Small intestine (tissue), 7 donors: ENCODE data around the gene GUCA1A. TPM values are rescaled to one million over a fixed set of nuclear protein-coding genes. Genes with fewer than 3 reads are reported as not detected.
"Not testable (repeated sequence)": the region's sequence is repeated elsewhere in the genome, so short reads cannot be mapped to it uniquely, and the experiment has no call there.

Experiments used
- DNase-seq, 2 donors: peaks; one replicate each; pipeline versions ENCODE4 v3.0.0 to v3.0.0-alpha.2; 2013
- FAIRE-seq: peaks from 2 replicates; lab custom pipeline; 2012; peaks lifted over from hg19 to GRCh38; lab: Jason Lieb, UNC
- H3K27ac ChIP-seq, 3 donors: one replicate each; pipeline ENCODE4 v1.5.1; 2013; ENCODE audit warnings: low read length in 2 of 3, mild to moderate bottlenecking in 2 of 3, control low read depth in 1 of 3, inconsistent platforms in 1 of 3, low read depth in 1 of 3, moderate library complexity in 1 of 3
- H3K27me3 ChIP-seq, 3 donors: one replicate each; pipeline ENCODE4 v1.6.1; 2013; ENCODE audit warnings: low read length in 3 of 3, inconsistent platforms in 1 of 3; ENCODE audit not compliant: control insufficient read depth in 3 of 3, insufficient read depth in 3 of 3
- H3K36me3 ChIP-seq, 3 donors: one replicate each; pipeline ENCODE4 v1.6.1; 2013; ENCODE audit warnings: low read length in 3 of 3, inconsistent platforms in 1 of 3, low read depth in 1 of 3, mild to moderate bottlenecking in 1 of 3, moderate library complexity in 1 of 3; ENCODE audit not compliant: control insufficient read depth in 3 of 3, insufficient read depth in 2 of 3
- H3K4me1 ChIP-seq, 3 donors: one replicate each; pipeline ENCODE4 v1.6.1; 2013; ENCODE audit warnings: low read length in 2 of 3, inconsistent platforms in 1 of 3, low read depth in 1 of 3, mild to moderate bottlenecking in 1 of 3, moderate library complexity in 1 of 3; ENCODE audit not compliant: control insufficient read depth in 3 of 3, insufficient read depth in 2 of 3
- H3K4me3 ChIP-seq, 3 donors: one replicate each; pipeline ENCODE4 v1.5.1; 2013; ENCODE audit warnings: low read length in 3 of 3, control low read depth in 1 of 3, inconsistent platforms in 1 of 3, low read depth in 1 of 3, mild to moderate bottlenecking in 1 of 3, moderate library complexity in 1 of 3
- H3K9me3 ChIP-seq, 2 donors: one replicate each; pipeline ENCODE4 v1.6.1; 2013; ENCODE audit warnings: low read depth in 1 of 2, low read length in 1 of 2; ENCODE audit not compliant: control insufficient read depth in 2 of 2, insufficient read depth in 1 of 2
- WGBS, 3 donors: extraction: QIAGEN DNeasy Blood & Tissue Kit; methylation state at CpG; one replicate each; pipeline ENCODE4 v1.1.7; 2013; 5-methylcytosine and 5-hydroxymethylcytosine counted together
- polyA plus RNA-seq, 4 donors: library from polyadenylated mRNA; stranded (reverse) in 3 of 4; unstranded in 1 of 4; fragments of 200-250 nt in 3 of 4; fragments of 120-200 nt in 1 of 4; gene quantifications; one replicate each; pipeline versions ENCODE4 v1.2.1 to v1.2.3, GENCODE V29; 2013
- donor health status: healthy with polysubstance abuse.
- donor health status: control.
- donor health status: control.
- donor health status: Bipolar disorder and iron deficiency.
- donor health status: healthy.

Gene GUCA1A
- polyA plus RNA-seq, 4 donors: 0.37 to 0.69 TPM; not detected in 2

GRCh38 chr6:42169780-42170179 lies 3.4 kb upstream of the GUCA1A start:
- WGBS, 3 donors: 50 to 86% (median 78%) methylated on average over 2 of the region's 2 CpGs
- not testable (repeated sequence) for FAIRE-seq

GRCh38 chr6:42171813-42172581 lies 1.2 kb upstream of the GUCA1A start:
- FAIRE-seq: no peak
- Histone ChIP-seq H3K27me3 (peaks cover 0 to 2% (median 0%) of the 10 kb centered on the region in 3 donors), H3K27ac (no peak overlapping the region), H3K9me3 (peaks cover 0 to 3% of the 10 kb centered on the region in 2 donors), H3K4me3 (no peak overlapping the region), H3K36me3 (no peaks in the 10 kb centered on the region), H3K4me1 (peaks cover 0 to 2% (median 0%) of the 10 kb centered on the region in 3 donors)
- DNase-seq: peak in 1 of 2 donors; percentile 11
- 68 to 85% (median 82%) methylated on average over 7 of the region's 7 CpGs for WGBS, 3 donors

More at GRCh38 chr6:42169780-42170179, 3.4 kb upstream of the GUCA1A start:
- H3K4me3 ChIP-seq, H3K36me3 ChIP-seq, H3K9me3 ChIP-seq, H3K27me3 ChIP-seq, H3K27ac ChIP-seq, DNase-seq, H3K4me1 ChIP-seq: not testable (repeated sequence)

- Histone ChIP-seq H3K4me1 (peaks cover 0 to 10% (median 0%) of the 10 kb centered on the region in 3 donors), H3K27ac (no peak overlapping the region), H3K36me3 (no peaks in the 10 kb centered on the region), H3K27me3 (peaks cover 0 to 9% (median 2%) of the 10 kb centered on the region in 3 donors), H3K4me3 (no peak overlapping the region), H3K9me3 (no peaks in the 10 kb centered on the region)
- WGBS, 3 donors: 71 to 85% (median 77%) methylated on average over 5 of the region's 5 CpGs
- FAIRE-seq (no peak), DNase-seq (no peak)
Observed at GRCh38 chr6:42175860-42176259, 2.7 kb downstream of the GUCA1A start.

- no peak overlapping the region for H3K27ac ChIP-seq
- no peak overlapping the region for H3K4me3 ChIP-seq
- FAIRE-seq (no peak), DNase-seq (no peak)
- peaks cover 0 to 9% (median 2%) of the 10 kb centered on the region in 3 donors for H3K27me3 ChIP-seq
- peaks cover 0 to 10% (median 0%) of the 10 kb centered on the region in 3 donors for H3K4me1 ChIP-seq
- no peaks in the 10 kb centered on the region for H3K36me3 ChIP-seq
- no peaks in the 10 kb centered on the region for H3K9me3 ChIP-seq
Observed at GRCh38 chr6:42176981-42177380, 3.8 kb downstream of the GUCA1A start.

- peaks cover 0 to 9% (median 2%) of the 10 kb centered on the region in 3 donors for H3K27me3 ChIP-seq
- H3K27ac ChIP-seq: no peak overlapping the region
- FAIRE-seq (no peak), DNase-seq (peak in 1 of 2 donors; percentile 40)
- peaks cover 0 to 10% (median 0%) of the 10 kb centered on the region in 3 donors for H3K4me1 ChIP-seq
- 22 to 62% (median 58%) methylated on average over 27 of the region's 27 CpGs for WGBS, 3 donors
- H3K36me3 ChIP-seq: no peaks in the 10 kb centered on the region
- no peaks in the 10 kb centered on the region for H3K9me3 ChIP-seq
- H3K4me3 ChIP-seq: peak overlapping the region in 1 of 3 donors; percentile 26
Observed at GRCh38 chr6:42177514-42178364, 4.6 kb downstream of the GUCA1A start.

- no peak overlapping the region for H3K4me3 ChIP-seq
- H3K27ac ChIP-seq: no peak overlapping the region
- H3K4me1 ChIP-seq: peaks cover 0 to 10% (median 0%) of the 10 kb centered on the region in 3 donors
- peaks cover 0 to 9% (median 2%) of the 10 kb centered on the region in 3 donors for H3K27me3 ChIP-seq
- no peak for DNase-seq
- H3K9me3 ChIP-seq: no peaks in the 10 kb centered on the region
- 86 to 93% (median 91%) methylated on average over 20 of the region's 20 CpGs for WGBS, 3 donors
- no peak for FAIRE-seq
- H3K36me3 ChIP-seq: no peaks in the 10 kb centered on the region
Observed at GRCh38 chr6:42179261-42179944, 6.2 kb downstream of the GUCA1A start.

GRCh38 chr6:42179945-42180313 lies 6.8 kb downstream of the GUCA1A start:
- Histone ChIP-seq H3K27me3 (peaks cover 0 to 9% (median 2%) of the 10 kb centered on the region in 3 donors), H3K4me3 (no peak overlapping the region), H3K4me1 (peaks cover 0 to 10% (median 0%) of the 10 kb centered on the region in 3 donors), H3K36me3 (peaks cover 0 to 4% (median 0%) of the 10 kb centered on the region in 3 donors), H3K27ac (no peak overlapping the region), H3K9me3 (no peaks in the 10 kb centered on the region)
- FAIRE-seq (no peak), DNase-seq (peak in 1 of 2 donors; percentile 48)
- 13 to 47% (median 27%) methylated on average over 3 of the region's 3 CpGs for WGBS, 3 donors

- 15 to 69% (median 57%) methylated on average over 5 of the region's 5 CpGs for WGBS, 3 donors
- H3K36me3 ChIP-seq: peaks cover 0 to 8% (median 0%) of the 10 kb centered on the region in 3 donors
- H3K4me3 ChIP-seq: no peak overlapping the region
- no peaks in the 10 kb centered on the region for H3K9me3 ChIP-seq
- H3K4me1 ChIP-seq: peaks cover 0 to 10% (median 0%) of the 10 kb centered on the region in 3 donors
- H3K27me3 ChIP-seq: peaks cover 0 to 9% (median 2%) of the 10 kb centered on the region in 3 donors
- H3K27ac ChIP-seq: no peak overlapping the region
- FAIRE-seq (no peak), DNase-seq (peak in 1 of 2 donors; percentile 85)
Observed at GRCh38 chr6:42182101-42182500, 8.9 kb downstream of the GUCA1A start.
